HG02678 (cell line): ENCODE data around the gene EIF4G1.
"Not testable (repeated sequence)": the region's sequence is repeated elsewhere in the genome, so short reads cannot be mapped to it uniquely, and the experiment has no call there.

Experiments
- ATAC-seq: cut with Tn5 transposase; IDR thresholded peaks from one replicate; pipeline ENCODE4 v1.9.1; 2021; ENCODE audit warnings: mild to moderate bottlenecking, moderate library complexity; ENCODE audit not compliant: unreplicated experiment

EIF4G1 gene

GRCh38 chr3:184314363-184314699 lies at the start of gene EIF4G1:
Gene EIF4G1, plus strand, starts transcription at chr3:184314606. Its CDS starts 1,191 bp downstream, at chr3:184315797.
- ATAC-seq, result peak; percentile 89

- not testable (repeated sequence) for ATAC-seq
Observed at GRCh38 chr3:184267249-184267648, 47.2 kb upstream of the EIF4G1 start.

GRCh38 chr3:184272269-184272668 lies 42.1 kb upstream of the EIF4G1 start:
- no peak for ATAC-seq

- no peak for ATAC-seq
Observed at GRCh38 chr3:184275381-184275701, 39.1 kb upstream of the EIF4G1 start.

- ATAC-seq, result no peak
Observed at GRCh38 chr3:184275961-184276910, 38.2 kb upstream of the EIF4G1 start, which contains the start of gene ECE2. Gene ECE2, plus strand, starts transcription at chr3:184276022. Its CDS starts 132 bp downstream, at chr3:184276154.

- no peak for ATAC-seq
Observed at GRCh38 chr3:184277366-184277765, 37.0 kb upstream of the EIF4G1 start.

- no peak for ATAC-seq
Observed at GRCh38 chr3:184282941-184283340, 31.5 kb upstream of the EIF4G1 start.

GRCh38 chr3:184283681-184284080 lies 30.7 kb upstream of the EIF4G1 start:
- no peak for ATAC-seq

- no peak for ATAC-seq
Observed at GRCh38 chr3:184284696-184285095, 29.7 kb upstream of the EIF4G1 start.

- ATAC-seq, result no peak
Observed at GRCh38 chr3:184289426-184289938, 24.9 kb upstream of the EIF4G1 start.

GRCh38 chr3:184290331-184290730 lies 24.1 kb upstream of the EIF4G1 start:
- ATAC-seq, result no peak

- no peak for ATAC-seq
Observed at GRCh38 chr3:184291044-184291737, 23.2 kb upstream of the EIF4G1 start.

GRCh38 chr3:184291738-184292445 lies 22.5 kb upstream of the EIF4G1 start:
- no peak for ATAC-seq

GRCh38 chr3:184295771-184296170 lies 18.6 kb upstream of the EIF4G1 start:
- no peak for ATAC-seq

- ATAC-seq, result no peak
Observed at GRCh38 chr3:184296616-184297015, 17.8 kb upstream of the EIF4G1 start.

- ATAC-seq, result peak; percentile 92
Observed at GRCh38 chr3:184298759-184299487, 15.5 kb upstream of the EIF4G1 start, which contains the start of gene PSMD2. Gene PSMD2, plus strand, starts transcription at chr3:184299241. Its CDS starts 26 bp downstream, at chr3:184299267.

GRCh38 chr3:184299488-184300377 lies 14.7 kb upstream of the EIF4G1 start:
- ATAC-seq, result no peak

GRCh38 chr3:184300378-184300720 lies 14.1 kb upstream of the EIF4G1 start:
- no peak for ATAC-seq

GRCh38 chr3:184305577-184305976 lies 8.8 kb upstream of the EIF4G1 start:
- no peak for ATAC-seq
